HuH-7.5 (cell line): ENCODE results near the gene LAPTM5.

ENCODE experiments used
- DNase-seq: peaks from one replicate; pipeline ENCODE4 v3.0.0; 2011; ENCODE audit warnings: low spot score

LAPTM5 gene

DNA sequence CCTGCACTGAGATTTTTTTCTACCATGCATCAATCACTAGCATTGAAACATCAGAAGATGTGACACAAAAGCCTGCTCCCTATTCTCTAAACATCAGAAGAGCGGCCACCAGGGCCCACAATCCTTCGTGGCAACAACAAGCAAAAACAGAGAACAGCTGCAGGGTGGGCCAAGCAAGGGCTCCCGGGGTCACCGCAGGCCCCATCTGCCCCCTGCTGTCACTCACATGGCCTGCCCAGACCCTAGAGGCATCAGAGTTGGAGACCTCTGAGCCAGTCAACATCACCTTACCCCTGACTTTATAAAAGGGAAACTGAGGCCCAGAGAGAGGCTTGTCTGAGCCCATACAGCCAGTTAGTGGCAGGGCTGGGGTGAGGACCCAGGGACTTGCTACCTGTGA is 1.8 kb downstream of the LAPTM5 start:
- no peak for DNase-seq

DNA sequence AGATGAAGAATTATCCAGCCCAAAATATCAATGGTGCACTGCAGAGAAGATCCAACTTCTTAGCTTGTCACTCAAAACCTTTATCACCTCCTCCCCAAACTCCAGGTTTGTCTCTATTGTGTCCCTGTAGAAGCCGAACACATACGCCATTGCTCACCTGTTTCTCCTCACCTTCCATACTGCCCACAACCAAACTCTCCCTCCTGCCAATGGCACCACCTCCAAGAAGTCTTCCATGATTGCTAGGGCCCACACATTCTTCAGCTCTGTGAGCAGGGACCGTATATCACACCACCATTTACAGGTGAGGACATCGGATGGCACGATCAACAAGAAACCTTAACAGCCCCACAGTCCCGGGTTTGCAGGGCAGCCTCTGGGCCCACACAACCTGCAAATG is 2.2 kb downstream of the LAPTM5 start:
- DNase-seq = no peak

DNA sequence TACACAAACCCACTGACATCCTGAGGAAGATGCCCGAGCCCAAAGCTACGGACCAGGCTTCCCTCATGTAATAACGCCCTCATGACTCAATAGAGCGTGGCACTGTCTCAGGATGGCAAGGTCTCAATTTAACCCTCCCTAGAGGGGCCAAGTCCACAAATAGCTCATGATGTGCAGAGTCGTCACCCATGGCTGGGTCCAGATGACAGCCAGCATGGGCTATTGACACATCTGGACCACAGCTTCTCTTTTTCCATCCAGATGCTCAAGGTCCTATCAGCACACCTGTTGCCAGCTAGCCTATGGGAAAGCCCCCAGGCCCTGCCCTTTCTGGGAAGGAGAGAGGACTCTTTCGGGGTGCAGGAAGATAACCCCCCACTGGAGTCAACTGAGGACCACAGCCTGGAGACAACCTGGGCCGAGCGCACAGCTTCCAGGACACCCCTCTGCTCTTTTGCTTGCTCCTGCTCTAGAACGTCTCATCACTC is 2.8 kb downstream of the LAPTM5 start:
- DNase-seq = no peak

DNA sequence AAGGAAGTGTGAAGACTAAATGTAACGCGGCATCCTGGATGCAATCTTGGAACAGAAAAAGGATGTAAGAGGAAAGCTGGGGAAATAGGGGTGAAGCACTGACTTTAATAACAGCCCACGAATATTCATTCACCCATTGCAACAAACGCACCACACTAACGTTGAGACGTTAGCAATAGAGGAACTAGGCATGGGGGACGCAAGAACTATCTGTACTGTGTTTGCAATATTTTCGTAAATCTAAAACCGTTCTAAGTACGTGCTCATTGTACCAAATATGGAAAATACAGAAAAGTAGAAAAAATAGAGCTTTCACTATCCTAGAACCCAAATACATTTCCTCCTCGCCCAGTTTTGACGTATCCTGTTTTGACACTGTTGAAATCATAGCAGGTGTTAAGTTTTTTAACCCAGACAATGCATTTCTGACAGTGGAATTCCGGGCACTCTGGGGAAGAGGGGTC is 3.9 kb downstream of the LAPTM5 start:
- no peak for DNase-seq

DNA sequence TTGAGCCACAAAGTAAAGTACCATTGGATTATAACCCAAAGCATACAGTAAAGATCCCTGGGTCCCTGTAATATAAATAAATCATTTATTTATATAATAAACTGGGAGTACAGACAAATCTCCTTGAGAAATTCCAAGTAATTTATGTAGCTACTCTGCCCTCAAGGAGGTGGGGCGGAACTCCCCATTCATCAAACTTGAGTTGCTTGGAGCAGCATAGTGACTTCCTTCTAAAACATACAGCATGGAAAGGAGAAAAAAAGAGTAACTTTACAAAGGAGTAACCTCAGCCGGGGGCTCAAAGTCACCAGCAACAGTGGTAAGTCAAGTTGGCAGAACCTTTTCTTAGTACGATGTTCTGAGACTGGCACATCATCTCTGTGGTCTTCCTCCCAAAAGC is 4.5 kb downstream of the LAPTM5 start:
- no peak for DNase-seq

DNA sequence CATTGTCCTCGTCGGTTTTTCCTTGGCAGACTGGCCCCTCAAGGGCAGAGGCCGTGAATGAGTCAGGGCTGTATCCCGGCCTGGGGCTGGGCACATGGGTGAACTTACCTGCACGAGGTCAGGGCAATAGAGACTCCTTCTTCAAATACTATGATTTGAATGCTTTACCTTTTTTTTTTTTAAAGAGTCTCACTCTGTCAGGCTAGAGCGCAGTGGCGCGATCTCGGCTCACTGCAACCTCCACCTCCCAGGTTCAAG is 5.0 kb downstream of the LAPTM5 start:
- no peak for DNase-seq

DNA sequence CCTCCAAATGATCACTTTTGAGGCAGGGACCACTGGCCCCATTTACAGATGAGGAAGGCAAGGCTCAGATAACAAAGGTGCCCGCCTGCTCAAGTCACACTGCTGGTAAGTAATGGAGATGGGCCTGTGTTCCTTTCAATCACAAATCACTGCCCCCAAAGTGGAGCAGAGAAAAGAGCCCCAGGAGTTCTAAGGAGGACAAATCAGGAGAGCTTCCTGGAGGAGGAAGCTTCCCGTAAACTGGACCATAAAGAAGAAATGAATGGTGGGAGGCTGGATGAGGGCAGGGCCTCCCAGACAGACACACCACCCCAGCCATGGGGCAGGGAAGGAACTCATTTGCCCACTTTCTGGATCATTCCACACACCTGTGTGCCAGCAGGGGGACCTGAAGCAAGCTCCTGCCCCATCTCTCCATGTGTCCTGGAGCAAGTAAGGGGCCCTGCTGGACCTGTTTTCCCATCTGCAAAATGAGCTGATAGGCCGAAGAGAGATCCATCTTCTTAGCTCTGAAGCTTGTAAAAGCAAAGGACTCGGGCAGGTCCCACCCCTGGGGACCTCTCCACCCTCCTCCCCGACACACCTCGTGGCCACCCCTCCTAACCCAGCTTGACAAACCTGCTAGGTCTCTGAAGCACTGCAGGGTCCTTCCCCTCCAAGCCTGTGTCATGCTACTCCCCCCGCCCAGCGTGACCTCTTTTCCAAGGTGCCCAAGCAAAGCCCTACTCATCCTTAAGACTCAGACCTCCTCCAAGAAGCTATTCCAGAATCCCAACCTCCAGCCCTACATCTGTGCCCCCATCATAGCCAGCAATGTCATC is 5.5 kb downstream of the LAPTM5 start:
- DNase-seq = no peak

GRCh38 chr1:30750731-30751291 is 6.8 kb downstream of the LAPTM5 start:
- no peak for DNase-seq

- no peak for DNase-seq
These were observed 7.6 kb downstream of the LAPTM5 start for GRCh38 chr1:30749691-30750583.

- DNase-seq = no peak
These were observed 8.7 kb downstream of the LAPTM5 start for GRCh38 chr1:30748699-30749401.

GRCh38 chr1:30748098-30748698 is 9.4 kb downstream of the LAPTM5 start:
- DNase-seq = no peak

DNA sequence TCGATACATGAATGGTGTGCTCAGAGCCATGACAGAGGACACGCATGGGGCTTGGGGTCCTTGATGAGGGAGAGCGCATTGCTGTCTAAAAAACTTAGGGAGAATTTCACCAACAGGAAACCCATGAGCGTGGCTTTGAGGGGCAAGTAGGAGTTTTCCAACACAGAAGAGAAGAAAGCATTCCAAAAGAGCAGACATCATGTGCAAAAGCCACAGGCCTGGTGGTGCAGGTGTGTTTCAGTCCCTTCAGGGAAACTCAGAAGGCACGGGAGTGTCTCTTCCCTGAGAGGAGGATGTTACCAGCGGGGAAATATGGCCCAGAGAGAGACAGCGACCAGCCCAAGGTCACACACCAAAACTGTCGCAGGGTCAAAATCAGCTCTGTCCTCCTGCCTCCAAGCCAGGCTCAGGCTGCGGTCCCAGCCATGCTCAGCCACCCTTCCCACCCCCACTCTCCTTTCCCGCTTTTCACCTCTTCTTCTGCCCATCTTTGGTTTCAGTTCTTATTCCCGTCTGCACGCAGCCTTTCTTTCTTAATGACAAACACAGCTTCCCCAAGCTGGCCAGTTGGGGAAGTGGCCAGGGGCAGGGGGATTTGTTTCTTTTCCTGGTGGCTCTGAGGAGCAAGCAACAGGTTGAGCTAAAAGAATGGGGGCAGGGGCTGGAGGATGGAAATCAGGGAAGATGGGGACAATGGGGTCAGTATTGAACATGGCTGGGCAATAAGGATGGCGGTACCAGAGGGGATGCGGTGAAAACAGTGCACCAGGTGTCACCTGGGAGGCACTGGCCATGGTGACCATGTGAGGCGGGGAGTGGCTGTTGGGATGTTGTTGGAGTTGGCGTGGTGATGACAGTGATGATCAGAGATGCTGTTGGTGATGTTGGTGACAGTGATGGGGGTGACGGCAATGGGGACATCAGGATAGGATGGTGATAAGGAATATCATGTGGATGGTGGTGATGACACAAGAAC is 10.3 kb downstream of the LAPTM5 start:
- no peak for DNase-seq

- no peak for DNase-seq
These were observed 11.2 kb downstream of the LAPTM5 start for GRCh38 chr1:30746212-30747032.

- no peak for DNase-seq
These were observed 11.8 kb downstream of the LAPTM5 start for GRCh38 chr1:30745834-30746208.

- DNase-seq = peak; percentile 69
These were observed 12.3 kb downstream of the LAPTM5 start for GRCh38 chr1:30745156-30745833.

DNA sequence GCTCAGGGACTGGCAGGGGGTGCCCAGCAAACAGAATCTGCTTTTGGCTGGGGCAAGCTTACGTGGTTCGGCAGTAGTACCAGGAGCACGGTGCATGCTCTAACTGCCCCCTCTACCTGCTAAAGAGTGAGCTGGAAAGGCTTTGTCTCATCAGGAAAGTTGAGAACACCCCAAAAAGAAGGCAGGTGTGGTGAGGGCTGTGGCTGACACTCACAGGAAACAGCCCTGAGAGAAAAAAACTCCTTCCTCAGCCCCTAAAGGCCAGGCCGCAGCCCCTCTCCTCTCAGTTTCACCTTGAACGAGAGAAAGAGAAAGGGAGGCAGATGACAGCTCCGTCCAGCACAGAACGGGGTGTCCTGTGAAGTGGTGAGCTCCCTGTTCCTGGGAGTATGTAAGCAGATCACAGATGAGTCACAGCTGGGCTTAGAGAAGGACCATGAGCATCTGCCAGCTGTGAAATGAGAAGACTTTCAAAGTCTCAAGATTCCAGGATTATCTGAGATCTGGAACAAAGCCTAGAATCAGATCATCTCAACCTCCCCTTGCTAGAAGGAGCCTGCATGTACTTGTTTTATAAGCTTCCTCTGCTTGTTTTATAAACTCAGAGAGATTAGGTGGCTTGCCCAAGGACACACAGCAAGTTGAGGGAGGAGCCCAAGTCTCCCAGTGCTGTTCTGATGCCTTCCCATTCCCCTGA is 13.4 kb downstream of the LAPTM5 start:
- no peak for DNase-seq

- no peak for DNase-seq
These were observed 14.0 kb downstream of the LAPTM5 start for GRCh38 chr1:30743584-30744059.

- DNase-seq = no peak
These were observed 14.5 kb downstream of the LAPTM5 start for GRCh38 chr1:30742963-30743559.
